Parathyroid adenoma (tissue), 2 donors: ENCODE data around the gene KHDRBS1.

Experiments
- H2AFZ ChIP-seq: fragments of 300-600 bp; sonication (generic); one replicate; pipeline ENCODE4 v1.7.0; 2017; ENCODE audit warnings: antibody characterized with exemption, mild to moderate bottlenecking
- H3K27ac ChIP-seq: fragments of 300-600 bp; sonication (generic); one replicate; pipeline ENCODE4 v1.7.0; 2017
- H3K27me3 ChIP-seq: fragments of 300-600 bp; sonication (generic); one replicate; pipeline ENCODE4 v1.7.0; 2017; ENCODE audit warnings: low read length; ENCODE audit not compliant: control insufficient read depth, insufficient read depth
- H3K36me3 ChIP-seq: fragments of 300-600 bp; sonication (generic); one replicate; pipeline ENCODE4 v1.7.0; 2017; ENCODE audit warnings: low read length; ENCODE audit not compliant: control insufficient read depth, insufficient read depth
- H3K4me1 ChIP-seq: fragments of 300-600 bp; sonication (generic); one replicate; pipeline ENCODE4 v1.7.0; 2017; ENCODE audit warnings: control low read depth
- H3K4me2 ChIP-seq: fragments of 300-600 bp; sonication (generic); one replicate; pipeline ENCODE4 v1.7.0; 2017; ENCODE audit warnings: low read length
- H3K4me3 ChIP-seq: fragments of 300-600 bp; sonication (generic); one replicate; pipeline ENCODE4 v1.7.0; 2017; ENCODE audit warnings: low read depth, low read length
- H3K79me2 ChIP-seq: fragments of 300-600 bp; sonication (generic); one replicate; pipeline ENCODE4 v1.7.0; 2017; ENCODE audit warnings: control low read depth
- H3K9ac ChIP-seq: fragments of 300-600 bp; sonication (generic); one replicate; pipeline ENCODE4 v1.7.0; 2017; ENCODE audit warnings: mild to moderate bottlenecking
- H3K9me3 ChIP-seq: fragments of 300-600 bp; sonication (generic); one replicate; pipeline ENCODE4 v1.7.0; 2017; ENCODE audit warnings: low read length; ENCODE audit not compliant: control insufficient read depth
- TF ChIP-seq, protein P1 (sequence below): fragments of 300-600 bp; sonication (generic); IDR thresholded peaks from one replicate; pipeline ENCODE4 v1.7.0; 2017; ENCODE audit warnings: antibody characterized with exemption, mild to moderate bottlenecking
- donor health status: primary hyperparathyroidism.

Gene KHDRBS1

DNA sequence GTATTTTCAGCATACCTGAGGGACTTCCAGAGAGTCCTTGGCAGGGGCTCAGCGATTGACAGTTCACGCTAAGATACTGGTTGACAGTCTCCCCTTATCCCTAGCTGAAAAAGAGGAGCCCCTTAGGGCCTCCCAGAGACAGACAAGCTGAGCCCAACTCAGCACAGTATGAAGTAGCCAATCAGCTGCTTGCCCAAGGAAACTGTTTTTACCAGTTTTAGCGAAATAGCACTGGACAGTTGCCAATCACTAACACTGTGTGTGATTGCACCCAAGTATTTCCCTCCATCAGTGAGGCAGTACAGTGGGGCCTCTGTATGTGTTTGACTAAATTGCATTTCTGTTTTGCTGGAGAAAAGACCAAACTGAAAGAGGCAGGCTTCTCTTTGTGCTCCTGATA is 27.0 kb downstream of the KHDRBS1 start:
- H3K9ac ChIP-seq, result no peak overlapping the region
- no peaks in the 10 kb centered on the region for H3K9me3 ChIP-seq
- H3K36me3 ChIP-seq, result no peaks in the 10 kb centered on the region
- no peaks in the 10 kb centered on the region for H3K79me2 ChIP-seq
- H3K4me3 ChIP-seq, result no peak overlapping the region
- no peak overlapping the region for H2AFZ ChIP-seq
- no peaks in the 10 kb centered on the region for H3K27me3 ChIP-seq
- TF ChIP-seq, protein P1, sequence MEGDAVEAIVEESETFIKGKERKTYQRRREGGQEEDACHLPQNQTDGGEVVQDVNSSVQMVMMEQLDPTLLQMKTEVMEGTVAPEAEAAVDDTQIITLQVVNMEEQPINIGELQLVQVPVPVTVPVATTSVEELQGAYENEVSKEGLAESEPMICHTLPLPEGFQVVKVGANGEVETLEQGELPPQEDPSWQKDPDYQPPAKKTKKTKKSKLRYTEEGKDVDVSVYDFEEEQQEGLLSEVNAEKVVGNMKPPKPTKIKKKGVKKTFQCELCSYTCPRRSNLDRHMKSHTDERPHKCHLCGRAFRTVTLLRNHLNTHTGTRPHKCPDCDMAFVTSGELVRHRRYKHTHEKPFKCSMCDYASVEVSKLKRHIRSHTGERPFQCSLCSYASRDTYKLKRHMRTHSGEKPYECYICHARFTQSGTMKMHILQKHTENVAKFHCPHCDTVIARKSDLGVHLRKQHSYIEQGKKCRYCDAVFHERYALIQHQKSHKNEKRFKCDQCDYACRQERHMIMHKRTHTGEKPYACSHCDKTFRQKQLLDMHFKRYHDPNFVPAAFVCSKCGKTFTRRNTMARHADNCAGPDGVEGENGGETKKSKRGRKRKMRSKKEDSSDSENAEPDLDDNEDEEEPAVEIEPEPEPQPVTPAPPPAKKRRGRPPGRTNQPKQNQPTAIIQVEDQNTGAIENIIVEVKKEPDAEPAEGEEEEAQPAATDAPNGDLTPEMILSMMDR, result no peak
- no peak overlapping the region for H3K27ac ChIP-seq
- no peaks in the 10 kb centered on the region for H3K4me1 ChIP-seq
- no peak overlapping the region for H3K4me2 ChIP-seq

DNA sequence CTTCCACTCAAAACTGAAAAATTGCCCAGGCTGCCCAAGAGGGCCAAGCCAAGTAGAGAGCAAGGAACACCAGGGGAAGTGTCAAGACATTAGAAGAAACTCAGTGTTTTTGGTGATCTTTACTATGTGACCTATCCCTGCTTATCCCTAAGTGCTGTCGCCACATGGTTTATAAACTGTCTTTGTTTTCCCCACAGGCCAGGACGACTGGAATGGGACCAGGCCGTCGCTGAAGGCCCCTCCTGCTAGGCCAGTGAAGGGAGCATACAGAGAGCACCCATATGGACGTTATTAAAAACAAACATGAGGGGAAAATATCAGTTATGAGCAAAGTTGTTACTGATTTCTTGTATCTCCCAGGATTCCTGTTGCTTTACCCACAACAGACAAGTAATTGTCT is 28.7 kb downstream of the KHDRBS1 start:
- TF ChIP-seq, protein P1, result no peak
- Histone ChIP-seq H3K27ac (no peak overlapping the region), H3K27me3 (no peaks in the 10 kb centered on the region)

DNA sequence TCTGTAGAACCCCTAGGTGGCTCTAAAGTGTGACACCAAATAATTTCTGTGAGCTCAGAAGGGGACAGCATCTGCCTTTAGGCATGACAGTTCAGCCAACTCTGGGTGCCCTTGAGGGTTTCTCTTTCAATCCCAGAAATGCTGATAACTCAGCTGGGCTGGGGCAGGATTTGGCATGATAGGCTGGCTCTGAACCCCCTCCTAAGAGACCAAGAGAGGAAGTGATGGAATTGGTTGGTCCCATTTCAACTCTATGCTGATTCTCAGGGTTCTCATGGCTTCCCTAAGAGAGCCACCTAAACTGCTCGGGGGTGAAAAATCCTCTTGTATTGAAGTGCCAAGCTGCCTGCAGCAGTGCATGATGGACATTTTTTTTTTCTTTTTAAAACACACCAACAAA is 30.6 kb downstream of the KHDRBS1 start:
- Histone ChIP-seq H3K4me3 (no peak overlapping the region), H3K4me2 (no peak overlapping the region), H3K36me3 (no peaks in the 10 kb centered on the region), H3K27ac (no peak overlapping the region), H3K9me3 (no peaks in the 10 kb centered on the region), H3K27me3 (no peaks in the 10 kb centered on the region), H3K79me2 (no peaks in the 10 kb centered on the region), H3K9ac (no peak overlapping the region), H2AFZ (no peak overlapping the region), H3K4me1 (no peaks in the 10 kb centered on the region)
- TF ChIP-seq, protein P1, result no peak

More for the DNA sequence above, 28.7 kb downstream of the KHDRBS1 start:
- H3K9me3 ChIP-seq, result no peaks in the 10 kb centered on the region
- H3K4me3 ChIP-seq, result no peak overlapping the region
- no peaks in the 10 kb centered on the region for H3K36me3 ChIP-seq
- H2AFZ ChIP-seq, result no peak overlapping the region
- H3K4me2 ChIP-seq, result no peak overlapping the region
- H3K4me1 ChIP-seq, result no peaks in the 10 kb centered on the region
- no peaks in the 10 kb centered on the region for H3K79me2 ChIP-seq
- no peak overlapping the region for H3K9ac ChIP-seq

DNA sequence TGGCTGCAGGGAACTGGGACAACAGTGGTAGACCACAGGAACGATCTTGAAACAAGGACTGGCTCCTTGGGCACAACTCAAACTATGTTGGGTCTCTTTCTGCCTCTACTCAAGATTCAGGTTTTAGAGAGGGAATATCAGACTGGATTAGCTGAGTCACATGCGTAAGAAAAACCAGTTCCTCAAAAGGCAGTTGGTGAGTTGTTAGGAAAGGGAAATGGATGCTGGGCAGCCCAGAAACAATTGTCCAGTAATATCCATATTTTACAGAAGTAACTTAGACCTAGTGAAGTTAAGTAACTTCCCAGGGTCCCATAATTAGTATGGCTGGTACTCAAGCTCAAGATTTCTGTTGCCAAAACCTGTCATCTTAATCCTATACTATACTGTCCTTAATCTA is 32.1 kb downstream of the KHDRBS1 start:
- no peaks in the 10 kb centered on the region for H3K9me3 ChIP-seq
- no peak overlapping the region for H3K4me3 ChIP-seq
- H3K4me2 ChIP-seq, result no peak overlapping the region
- H3K9ac ChIP-seq, result no peak overlapping the region
- no peaks in the 10 kb centered on the region for H3K27me3 ChIP-seq
- TF ChIP-seq, protein P1, result no peak
- H2AFZ ChIP-seq, result no peak overlapping the region
- no peaks in the 10 kb centered on the region for H3K4me1 ChIP-seq
- H3K27ac ChIP-seq, result no peak overlapping the region
- H3K79me2 ChIP-seq, result no peaks in the 10 kb centered on the region
- no peaks in the 10 kb centered on the region for H3K36me3 ChIP-seq

DNA sequence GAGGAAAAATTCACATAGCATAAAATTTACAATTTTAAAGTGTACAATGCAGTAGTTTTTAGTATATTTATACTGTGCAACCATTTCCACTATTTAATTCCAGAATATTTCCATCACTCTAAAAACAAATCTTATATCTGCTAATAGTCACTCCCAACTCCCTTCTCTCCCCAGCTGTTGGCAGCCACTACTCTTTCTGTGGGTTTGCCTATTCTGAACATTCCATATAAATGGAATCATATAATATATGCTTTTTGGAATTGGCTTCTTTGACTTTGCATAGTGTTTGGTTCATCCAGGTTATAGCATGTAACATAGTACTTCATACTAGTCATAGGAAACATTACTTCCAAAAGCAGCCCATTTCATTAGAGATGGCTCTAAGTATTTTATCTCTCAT is 34.0 kb downstream of the KHDRBS1 start:
- H3K9ac ChIP-seq, result no peak overlapping the region
- TF ChIP-seq, protein P1, result no peak
- H3K4me3 ChIP-seq, result no peak overlapping the region
- H3K4me1 ChIP-seq, result no peaks in the 10 kb centered on the region
- no peaks in the 10 kb centered on the region for H3K27me3 ChIP-seq
- no peak overlapping the region for H3K27ac ChIP-seq
- H3K4me2 ChIP-seq, result no peak overlapping the region
- H3K9me3 ChIP-seq, result no peaks in the 10 kb centered on the region
- no peak overlapping the region for H2AFZ ChIP-seq
- H3K36me3 ChIP-seq, result no peaks in the 10 kb centered on the region
- no peaks in the 10 kb centered on the region for H3K79me2 ChIP-seq
